Measurements from ENCODE around the gene TEDC1.

Gene TEDC1

DNA sequence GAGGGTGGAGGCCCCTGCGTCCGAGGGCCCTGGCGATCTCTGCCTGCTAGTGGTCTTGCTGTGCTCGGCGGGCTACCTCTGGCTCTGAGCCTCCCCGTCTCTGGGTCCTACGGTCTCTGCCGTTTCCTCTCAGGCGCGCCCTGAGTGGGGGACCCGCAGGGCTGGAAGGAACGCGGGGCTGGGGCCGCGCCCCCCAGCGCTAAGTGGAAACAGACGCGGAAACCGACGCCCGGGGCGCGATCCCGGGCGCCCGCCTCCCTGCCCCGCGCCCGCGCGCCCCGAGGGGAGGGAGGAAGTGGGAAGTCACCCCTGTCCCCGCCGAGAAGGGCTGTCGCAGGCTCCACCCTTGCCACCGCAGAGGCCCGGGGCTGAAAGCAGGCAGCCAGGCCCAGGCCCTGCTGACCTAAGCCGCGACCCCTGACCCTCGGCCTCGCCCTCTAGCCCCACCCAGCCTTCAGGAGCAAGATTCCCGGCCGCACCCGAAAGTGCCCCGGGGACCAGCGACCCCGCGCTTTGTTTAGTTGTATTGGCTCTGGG is 3.5 kb upstream of the TEDC1 start:
- in situ Hi-C loops (cut with HindIII; ENCODE audit: low pct_unique_long_range_greater_than_20kb, low sequenced_read_pairs), result no loop called here
- peak in 1 of 2 experiments; percentile 62 for DNase-seq (ENCODE audit: low read depth in 1 of 2, low spot score in 1 of 2)
- no peak for TF ChIP-seq JUND (IDR thresholded peaks at IDR 0.05; ENCODE audit: low read depth)

DNA sequence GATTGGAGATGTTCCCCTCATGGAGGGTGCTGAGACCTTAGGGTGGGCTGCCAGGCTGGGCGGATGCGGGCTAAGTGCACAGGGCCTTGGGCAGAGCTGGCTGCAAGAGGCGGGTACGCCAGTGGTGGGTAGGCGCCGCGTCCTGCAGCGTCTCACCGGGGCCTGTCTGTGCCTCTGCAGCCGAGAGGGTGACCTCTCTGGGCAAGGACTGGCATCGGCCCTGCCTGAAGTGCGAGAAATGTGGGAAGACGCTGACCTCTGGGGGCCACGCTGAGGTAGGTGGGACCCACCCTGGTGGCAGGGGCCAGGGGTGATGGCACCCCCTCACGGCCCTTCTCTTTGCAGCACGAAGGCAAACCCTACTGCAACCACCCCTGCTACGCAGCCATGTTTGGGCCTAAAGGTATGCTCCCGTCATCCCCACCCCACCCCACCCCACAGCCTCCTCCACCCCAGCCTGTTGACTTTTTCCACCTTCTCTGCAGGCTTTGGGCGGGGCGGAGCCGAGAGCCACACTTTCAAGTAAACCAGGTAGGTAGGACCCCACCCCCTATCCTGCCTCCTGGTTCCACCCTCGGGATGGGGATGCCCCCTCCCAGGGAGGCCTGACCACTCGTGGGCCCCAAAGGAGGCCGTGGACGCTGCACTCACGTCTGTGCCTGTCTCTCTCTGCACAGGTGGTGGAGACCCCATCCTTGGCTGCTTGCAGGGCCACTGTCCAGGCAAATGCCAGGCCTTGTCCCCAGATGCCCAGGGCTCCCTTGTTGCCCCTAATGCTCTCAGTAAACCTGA is 2.9 kb upstream of the TEDC1 start:
- TF ChIP-seq JUND (IDR thresholded peaks at IDR 0.05; ENCODE audit: low read depth), result no peak
- in situ Hi-C loops (cut with HindIII; ENCODE audit: low pct_unique_long_range_greater_than_20kb, low sequenced_read_pairs), result no loop called here
- peak in 1 of 2 experiments; percentile 69 for DNase-seq (ENCODE audit: low read depth in 1 of 2, low spot score in 1 of 2)

DNA sequence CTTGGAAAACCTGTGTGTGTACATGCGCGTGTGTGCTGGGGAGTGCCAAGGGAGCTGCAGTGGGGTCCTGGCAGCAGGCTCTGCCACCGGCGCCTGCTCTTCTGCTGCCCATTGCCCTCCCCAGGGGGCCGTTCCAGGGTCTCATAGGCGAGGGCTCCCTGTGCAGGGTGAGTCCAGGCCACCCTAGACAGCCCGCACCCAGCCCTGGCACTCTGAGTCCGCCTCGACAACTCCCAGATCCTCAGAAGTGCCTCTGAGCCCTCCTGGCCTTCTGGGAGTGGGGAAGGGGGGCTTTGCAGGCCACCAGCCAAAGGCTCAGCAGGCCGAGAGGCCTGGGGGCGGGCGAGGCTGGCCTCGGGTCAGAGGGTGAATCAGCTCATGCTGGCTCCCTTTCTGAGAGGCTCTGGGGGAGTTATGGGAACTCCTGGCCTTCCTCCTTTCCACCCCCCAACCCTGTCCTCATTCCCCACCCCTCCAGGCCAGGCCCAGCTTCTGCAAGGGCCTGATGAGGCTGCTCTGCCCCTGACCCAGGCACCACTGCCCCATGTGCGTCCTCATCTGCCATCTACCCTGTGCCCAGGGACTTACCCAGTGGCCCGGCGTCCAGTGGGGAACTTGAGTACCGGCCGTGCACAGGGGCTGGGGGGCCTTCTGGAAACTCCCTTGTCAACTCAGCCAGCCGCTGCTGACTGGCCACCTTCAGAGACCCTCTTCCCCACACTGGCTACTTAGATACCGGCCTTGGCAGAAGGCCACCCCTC is 2.1 kb upstream of the TEDC1 start:
- DNase-seq (ENCODE audit: low read depth in 1 of 2, low spot score in 1 of 2), result no peak
- TF ChIP-seq JUND (IDR thresholded peaks at IDR 0.05; ENCODE audit: low read depth), result no peak
- in situ Hi-C loops (cut with HindIII; ENCODE audit: low pct_unique_long_range_greater_than_20kb, low sequenced_read_pairs), result no loop called here

DNA sequence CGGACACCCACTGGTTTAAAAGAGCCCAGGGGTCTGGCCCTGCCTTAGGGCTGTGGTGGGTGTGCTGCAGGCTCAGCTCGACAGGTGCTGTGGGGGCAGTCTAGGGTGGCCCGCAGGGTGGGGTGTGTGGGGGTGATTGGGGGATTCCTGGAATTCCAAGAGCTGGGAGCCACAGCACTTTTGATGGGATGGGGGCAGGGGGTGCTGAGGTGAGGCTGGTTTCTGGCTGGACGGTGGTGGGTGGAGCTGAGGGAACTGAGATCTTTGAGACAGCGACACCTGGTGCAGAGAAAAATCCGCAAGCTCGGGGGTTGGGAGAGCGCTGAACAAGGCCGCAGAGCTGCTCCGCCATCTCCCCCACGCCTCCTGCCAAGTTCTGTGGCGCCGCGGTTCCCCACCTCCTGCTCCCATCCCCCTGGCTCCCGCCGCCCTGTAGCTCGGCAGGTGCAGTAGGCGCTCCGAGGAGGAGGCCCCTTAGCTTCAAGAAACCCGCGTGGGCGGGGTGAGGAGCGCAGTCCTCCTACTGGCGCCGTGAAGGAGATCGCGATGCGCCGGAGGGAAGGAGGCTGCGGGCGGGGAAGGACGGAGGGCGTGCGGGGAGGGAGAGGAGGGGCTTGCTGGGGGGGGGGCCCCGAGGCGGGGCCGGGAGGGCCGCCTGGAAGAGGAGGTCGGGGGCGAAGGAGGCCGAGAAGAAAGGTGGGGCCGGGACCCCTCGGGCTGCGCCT is 1.3 kb upstream of the TEDC1 start:
- in situ Hi-C loops (cut with HindIII; ENCODE audit: low pct_unique_long_range_greater_than_20kb, low sequenced_read_pairs), result no loop called here
- TF ChIP-seq JUND (IDR thresholded peaks at IDR 0.05; ENCODE audit: low read depth), result no peak
- peak; percentile 74 to 97 for DNase-seq (ENCODE audit: low read depth in 1 of 2, low spot score in 1 of 2)

DNA sequence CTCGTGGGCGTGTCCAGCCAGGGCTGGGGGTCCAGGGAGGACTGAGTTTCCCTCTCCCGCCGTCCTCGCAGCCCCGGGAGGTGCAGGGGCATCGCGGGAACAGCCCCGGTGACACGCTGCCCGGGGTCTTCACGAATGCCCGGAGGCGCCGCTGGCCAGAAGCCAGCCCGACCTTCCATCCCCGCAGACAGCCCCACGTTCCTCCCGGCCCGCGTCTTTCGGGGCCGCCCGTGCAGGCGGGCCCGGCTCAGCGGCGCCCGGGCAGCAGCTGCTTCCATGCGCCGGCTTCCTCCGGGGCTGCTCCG is 827 bp upstream of the TEDC1 start:
- TF ChIP-seq JUND (IDR thresholded peaks at IDR 0.05; ENCODE audit: low read depth), result no peak
- in situ Hi-C loops (cut with HindIII; ENCODE audit: low pct_unique_long_range_greater_than_20kb, low sequenced_read_pairs), result no loop called here
- DNase-seq (ENCODE audit: low read depth in 1 of 2, low spot score in 1 of 2), result no peak

DNA sequence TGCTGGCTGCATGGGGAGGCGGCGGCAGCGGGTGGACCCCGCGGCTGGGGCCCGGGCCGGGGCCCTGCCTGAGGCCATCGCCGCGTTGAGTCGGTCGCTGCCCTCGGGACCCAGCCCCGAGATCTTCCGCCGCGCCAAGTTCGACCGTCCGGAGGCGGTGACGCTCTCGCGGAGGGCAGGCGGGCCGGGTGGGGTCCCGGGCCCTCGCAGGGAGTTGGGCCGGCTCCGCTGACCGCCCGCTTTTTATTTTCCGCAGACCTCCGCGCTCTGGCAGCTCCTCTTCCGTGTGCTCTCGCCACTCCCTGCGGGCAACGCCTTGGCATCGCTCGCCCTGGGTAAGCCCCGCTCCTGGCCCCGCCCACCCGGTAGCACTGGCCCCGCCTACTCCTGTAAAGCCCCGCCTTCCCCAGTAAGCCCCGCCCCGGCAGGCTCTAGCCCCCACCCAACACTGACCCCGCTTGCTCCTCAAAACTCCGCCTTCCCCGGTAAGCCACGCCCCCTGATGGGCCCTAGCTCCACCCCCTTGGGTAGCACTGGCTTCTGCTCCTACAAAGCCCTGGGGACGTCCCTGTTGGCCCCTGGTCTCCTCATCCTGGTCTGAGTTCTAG is 424 bp downstream of the TEDC1 start:
- in situ Hi-C loops (cut with HindIII; ENCODE audit: low pct_unique_long_range_greater_than_20kb, low sequenced_read_pairs), result no loop called here
- no peak for TF ChIP-seq JUND (IDR thresholded peaks at IDR 0.05; ENCODE audit: low read depth)
- peak; percentile 81 to 96 for DNase-seq (ENCODE audit: low read depth in 1 of 2, low spot score in 1 of 2)

DNA sequence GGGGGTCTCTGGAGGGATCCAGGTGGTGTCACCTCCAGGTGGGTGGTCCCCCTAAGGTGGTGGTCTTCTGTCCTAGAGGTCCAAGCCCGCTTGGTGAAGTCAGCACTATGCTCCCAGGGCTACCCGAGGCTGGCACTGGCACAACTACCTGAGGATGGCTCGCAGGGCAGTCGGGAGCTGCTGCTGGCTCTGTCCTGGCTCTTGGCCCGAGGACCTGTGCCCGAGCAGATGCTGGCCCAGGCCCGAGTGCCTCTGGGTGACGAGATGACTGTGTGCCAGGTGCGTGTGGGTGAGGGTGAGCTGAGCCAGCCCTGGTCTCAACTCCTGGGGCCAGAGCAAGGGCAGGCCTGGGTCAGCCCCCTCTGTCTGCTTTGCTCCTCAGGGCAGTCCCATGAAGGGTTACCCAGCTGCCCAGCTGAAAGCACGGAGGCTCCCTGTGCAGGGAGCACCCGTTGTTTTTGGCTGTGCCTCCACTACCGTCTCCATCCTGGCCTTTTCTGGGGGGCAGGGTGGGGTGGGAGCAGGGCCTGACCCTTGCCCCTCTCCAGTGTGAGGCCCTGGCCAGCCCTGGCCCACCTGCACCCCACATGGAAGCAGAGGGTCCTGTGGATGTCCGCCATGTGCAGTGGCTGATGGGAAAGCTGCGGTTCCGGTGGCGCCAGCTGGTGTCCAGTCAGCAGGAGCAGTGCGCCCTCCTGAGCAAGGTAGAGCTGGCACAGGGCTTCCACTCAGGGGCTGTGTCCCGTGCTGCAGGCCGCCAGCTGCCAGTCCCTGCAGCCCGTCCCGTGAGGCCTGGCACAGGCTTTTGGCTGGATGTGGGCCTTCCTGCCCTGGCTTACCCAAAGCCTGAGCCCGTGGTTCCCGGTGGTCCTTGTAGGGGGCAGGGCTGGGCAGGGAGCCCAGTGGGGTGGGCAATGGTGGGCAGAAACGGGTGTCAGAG is 1.3 kb downstream of the TEDC1 start:
- DNase-seq (ENCODE audit: low read depth in 1 of 2, low spot score in 1 of 2), result no peak
- no peak for TF ChIP-seq JUND (IDR thresholded peaks at IDR 0.05; ENCODE audit: low read depth)
- in situ Hi-C loops (cut with HindIII; ENCODE audit: low pct_unique_long_range_greater_than_20kb, low sequenced_read_pairs), result no loop called here

DNA sequence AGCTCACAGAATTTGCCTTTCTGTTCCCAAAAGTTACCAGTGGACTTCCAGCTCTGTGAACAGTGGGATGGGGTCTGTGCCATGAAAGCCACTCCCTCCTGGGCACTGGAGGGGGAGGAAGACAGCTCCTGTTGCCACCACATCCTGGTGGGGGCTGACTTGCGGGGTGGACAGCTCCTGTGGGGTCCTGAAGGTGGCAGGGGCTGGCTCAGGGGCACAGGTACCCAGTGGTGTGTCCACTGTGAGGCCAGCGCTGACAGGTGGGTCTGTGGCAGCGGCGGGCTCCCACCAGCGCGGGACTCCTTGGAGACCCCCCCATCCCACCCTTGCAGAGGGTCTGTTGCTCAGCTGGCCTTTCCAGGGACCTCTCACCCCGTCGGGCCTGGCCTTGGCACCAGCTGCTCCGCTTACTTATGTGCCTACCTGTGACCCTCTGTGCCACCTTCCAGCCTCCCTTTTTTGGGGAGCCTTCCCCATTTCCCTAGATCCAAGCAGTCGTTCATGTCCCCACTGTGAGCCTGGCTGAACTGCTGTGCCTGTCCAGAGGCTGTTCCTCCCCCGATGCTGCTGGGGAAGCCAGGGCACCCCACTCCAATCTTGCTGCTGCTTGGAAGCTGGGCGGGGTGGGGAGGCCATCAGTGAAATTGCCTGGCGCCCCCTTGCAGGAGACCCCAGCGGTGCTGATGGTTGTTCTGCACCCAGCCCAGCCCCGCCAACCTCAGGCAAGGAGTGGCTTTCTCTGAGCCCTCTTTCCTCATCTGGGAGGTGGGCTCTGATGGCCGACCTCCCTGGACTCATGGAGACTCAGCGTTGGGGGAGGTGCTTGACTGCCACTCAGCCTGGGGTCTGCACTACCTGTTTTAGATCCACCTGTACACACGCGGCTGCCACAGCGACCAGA is 2.2 kb downstream of the TEDC1 start:
- no peak for DNase-seq (ENCODE audit: low read depth in 1 of 2, low spot score in 1 of 2)
- in situ Hi-C loops (cut with HindIII; ENCODE audit: low pct_unique_long_range_greater_than_20kb, low sequenced_read_pairs), result no loop called here
- TF ChIP-seq JUND (IDR thresholded peaks at IDR 0.05; ENCODE audit: low read depth), result no peak

DNA sequence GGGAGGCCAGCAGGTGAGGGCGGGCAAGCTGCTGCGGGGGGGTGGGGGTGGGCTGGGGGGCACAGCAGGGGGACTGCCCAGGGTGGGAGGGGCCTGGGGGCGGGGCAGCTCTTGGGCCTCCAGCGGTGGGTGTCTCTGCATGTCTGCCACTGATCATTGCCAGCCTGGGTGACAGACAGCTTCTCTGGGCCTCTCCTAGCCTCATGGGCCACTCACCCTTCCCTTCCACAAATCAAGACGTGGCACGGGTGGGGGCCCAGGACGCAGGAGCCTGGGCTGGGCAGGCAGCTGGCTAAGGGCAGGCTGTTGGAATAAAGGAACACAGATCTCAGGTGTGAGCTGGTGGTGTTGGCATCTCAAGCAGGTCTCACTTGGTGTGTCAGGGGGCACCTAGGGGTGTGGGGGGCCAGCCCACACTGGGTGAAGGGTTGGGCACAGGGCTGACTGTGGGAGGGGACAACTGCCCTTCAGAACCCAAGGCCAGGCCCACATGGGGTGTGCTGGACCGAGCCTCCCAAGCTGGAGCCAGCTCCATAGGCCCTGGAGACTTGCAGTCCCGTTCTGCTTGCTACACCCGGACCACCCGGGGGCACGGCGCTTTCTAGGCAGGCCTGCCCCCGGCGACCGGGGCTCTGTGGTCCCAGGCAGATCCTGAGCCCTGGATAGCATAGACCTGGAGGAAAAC is 3.0 kb downstream of the TEDC1 start:
- DNase-seq (ENCODE audit: low read depth in 1 of 2, low spot score in 1 of 2), result no peak
- TF ChIP-seq JUND (IDR thresholded peaks at IDR 0.05; ENCODE audit: low read depth), result no peak
- in situ Hi-C loops (cut with HindIII; ENCODE audit: low pct_unique_long_range_greater_than_20kb, low sequenced_read_pairs), result no loop called here

DNA sequence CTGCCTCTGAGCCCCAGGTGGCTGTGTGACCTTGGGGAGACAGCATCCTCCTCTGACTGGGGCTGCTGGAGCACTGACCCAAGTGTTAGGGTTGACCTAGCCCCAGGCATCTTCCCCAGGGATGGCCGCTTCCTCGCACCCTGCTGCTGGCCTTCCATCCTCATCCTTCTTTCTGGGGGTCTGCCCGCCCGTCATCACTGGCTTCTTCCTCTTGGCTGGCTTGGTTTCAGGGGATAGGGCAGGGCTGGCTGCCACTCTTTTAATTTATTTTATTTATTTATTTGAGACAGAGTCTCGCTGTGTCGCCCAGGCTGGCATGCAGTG is 3.5 kb downstream of the TEDC1 start:
- no peak for TF ChIP-seq JUND (IDR thresholded peaks at IDR 0.05; ENCODE audit: low read depth)
- in situ Hi-C loops (cut with HindIII; ENCODE audit: low pct_unique_long_range_greater_than_20kb, low sequenced_read_pairs), result no loop called here
- no peak for DNase-seq (ENCODE audit: low read depth in 1 of 2, low spot score in 1 of 2)

Data from T47D (cell line).